Endodermal cell (in vitro differentiated cells): ENCODE data around the gene BMP6. TPM values are rescaled to one million over a fixed set of nuclear protein-coding genes. Genes with fewer than 3 reads are reported as not detected.

Experiments used
- DNase-seq: peaks from one replicate; pipeline ENCODE4 v3.0.0-alpha.2; 2017
- H3K27ac ChIP-seq: 2 replicates; pipeline ENCODE4 v1.5.1; 2013; ENCODE audit warnings: mild to moderate bottlenecking, low read depth, low read length, moderate library complexity
- H3K27me3 ChIP-seq: 2 replicates; pipeline ENCODE4 v1.6.1; 2013; ENCODE audit warnings: mild to moderate bottlenecking, low read length, moderate library complexity; ENCODE audit not compliant: insufficient read depth, control insufficient read depth, poor library complexity, severe bottlenecking
- H3K36me3 ChIP-seq: 2 replicates; pipeline ENCODE4 v1.7.0; 2013; ENCODE audit warnings: mild to moderate bottlenecking, low read length, moderate library complexity; ENCODE audit not compliant: control insufficient read depth, insufficient read depth
- H3K4me1 ChIP-seq: one replicate; pipeline ENCODE4 v1.7.0; 2013; ENCODE audit warnings: low read length; ENCODE audit not compliant: control insufficient read depth, insufficient read depth
- H3K4me3 ChIP-seq: 2 replicates; pipeline ENCODE4 v1.5.1; 2013; ENCODE audit warnings: mild to moderate bottlenecking, low read length, moderate library complexity
- H3K9ac ChIP-seq: 2 replicates; pipeline ENCODE4 v1.6.1; 2013; ENCODE audit warnings: mild to moderate bottlenecking, low read length, moderate library complexity; ENCODE audit not compliant: poor library complexity, severe bottlenecking; ENCODE audit errors: extremely low read depth
- H3K9me3 ChIP-seq: 2 replicates; pipeline ENCODE4 v1.6.1; 2013; ENCODE audit warnings: mild to moderate bottlenecking, low read length, moderate library complexity; ENCODE audit not compliant: control insufficient read depth
- H3K27ac Mint-ChIP-seq: 2 replicates; pipeline ENCODE4 v1.8.0; 2020; ENCODE audit warnings: mixed read lengths
- H3K27me3 Mint-ChIP-seq: 2 replicates; pipeline ENCODE4 v1.8.0; 2021; ENCODE audit warnings: mild to moderate bottlenecking, mixed read lengths; ENCODE audit not compliant: insufficient read depth
- H3K36me3 Mint-ChIP-seq: 2 replicates; pipeline ENCODE4 v1.8.0; 2020; ENCODE audit warnings: low read depth, mixed read lengths
- H3K4me1 Mint-ChIP-seq: 2 replicates; pipeline ENCODE4 v1.8.0; 2020; ENCODE audit warnings: mixed read lengths
- H3K4me3 Mint-ChIP-seq: 2 replicates; pipeline ENCODE4 v1.8.0; 2020; ENCODE audit warnings: mild to moderate bottlenecking, moderate library complexity, mixed read lengths
- H3K9me3 Mint-ChIP-seq: 2 replicates; pipeline ENCODE4 v1.8.0; 2020; ENCODE audit warnings: mild to moderate bottlenecking, mixed read lengths
- WGBS, 2 experiments: methylation state at CpG; one replicate each; pipeline versions ENCODE4 v1.1.5 to v1.1.7; 2013; ENCODE audit warnings: missing lambda C conversion rate in 2 of 2, mixed read lengths in 1 of 2; ENCODE audit not compliant: insufficient coverage in 1 of 2, insufficient read length in 1 of 2; 5-methylcytosine and 5-hydroxymethylcytosine counted together
- total RNA-seq, 2 donors: library from RNA; stranded (reverse); fragmentation: NEBNext Ultra II Directional in 1 of 2; extraction: Animal tissue kit (Norgen Biotek cat#: 25700) in 1 of 2; gene quantifications; 2 replicates in 1 of 2; 3 replicates in 1 of 2; pipeline ENCODE4 v1.2.1, GENCODE V29; 2021
- TF ChIP-seq, protein P1 (sequence below): fragments of 200-600 bp; sonication (generic); conservative IDR thresholded peaks from 2 replicates; pipeline ENCODE4 v1.5.0; 2021; ENCODE audit warnings: antibody characterized with exemption, mild to moderate bottlenecking

The BMP6 gene
- total RNA-seq, 2 donors from 2014 or later = 0.62 to 0.71 TPM

DNA sequence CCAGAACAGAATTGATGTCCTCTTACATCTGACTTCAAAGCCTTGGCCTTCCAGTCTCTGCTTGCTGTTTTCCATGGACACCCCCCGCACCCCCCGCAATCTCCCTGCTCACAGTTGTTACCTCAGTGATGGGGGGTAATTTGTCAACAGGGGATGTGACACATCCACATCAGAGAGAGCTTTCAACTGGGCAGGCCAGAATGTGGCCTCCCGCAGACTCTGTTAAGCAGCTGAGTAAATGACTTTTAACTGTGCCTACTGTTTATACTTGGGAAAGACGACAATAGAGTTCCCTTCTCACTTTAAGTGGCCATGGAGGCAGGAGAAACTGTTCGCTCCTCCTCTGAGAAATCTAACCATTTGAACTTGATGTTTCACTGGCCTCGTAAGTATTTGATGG, 133.7 kb downstream of the BMP6 start:
- Mint-ChIP-seq H3K9me3 (peaks cover 3% of the 10 kb centered on the region), H3K36me3 (no peaks in the 10 kb centered on the region), H3K27me3 (peaks cover 63% of the 10 kb centered on the region), H3K27ac (no peak overlapping the region), H3K4me3 (no peak overlapping the region), H3K4me1 (peaks cover 8% of the 10 kb centered on the region)
- Histone ChIP-seq H3K4me3 (no peak overlapping the region), H3K27me3 (peaks cover 29% of the 10 kb centered on the region), H3K9ac (no peak overlapping the region), H3K9me3 (no peaks in the 10 kb centered on the region), H3K27ac (no peak overlapping the region), H3K36me3 (no peaks in the 10 kb centered on the region), H3K4me1 (no peaks in the 10 kb centered on the region)
- no peak for DNase-seq
- TF ChIP-seq, protein P1, sequence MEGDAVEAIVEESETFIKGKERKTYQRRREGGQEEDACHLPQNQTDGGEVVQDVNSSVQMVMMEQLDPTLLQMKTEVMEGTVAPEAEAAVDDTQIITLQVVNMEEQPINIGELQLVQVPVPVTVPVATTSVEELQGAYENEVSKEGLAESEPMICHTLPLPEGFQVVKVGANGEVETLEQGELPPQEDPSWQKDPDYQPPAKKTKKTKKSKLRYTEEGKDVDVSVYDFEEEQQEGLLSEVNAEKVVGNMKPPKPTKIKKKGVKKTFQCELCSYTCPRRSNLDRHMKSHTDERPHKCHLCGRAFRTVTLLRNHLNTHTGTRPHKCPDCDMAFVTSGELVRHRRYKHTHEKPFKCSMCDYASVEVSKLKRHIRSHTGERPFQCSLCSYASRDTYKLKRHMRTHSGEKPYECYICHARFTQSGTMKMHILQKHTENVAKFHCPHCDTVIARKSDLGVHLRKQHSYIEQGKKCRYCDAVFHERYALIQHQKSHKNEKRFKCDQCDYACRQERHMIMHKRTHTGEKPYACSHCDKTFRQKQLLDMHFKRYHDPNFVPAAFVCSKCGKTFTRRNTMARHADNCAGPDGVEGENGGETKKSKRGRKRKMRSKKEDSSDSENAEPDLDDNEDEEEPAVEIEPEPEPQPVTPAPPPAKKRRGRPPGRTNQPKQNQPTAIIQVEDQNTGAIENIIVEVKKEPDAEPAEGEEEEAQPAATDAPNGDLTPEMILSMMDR = no peak
- 51 to 63% methylated on average over 3 to 6 of the region's 6 CpGs for WGBS, 2 experiments

DNA sequence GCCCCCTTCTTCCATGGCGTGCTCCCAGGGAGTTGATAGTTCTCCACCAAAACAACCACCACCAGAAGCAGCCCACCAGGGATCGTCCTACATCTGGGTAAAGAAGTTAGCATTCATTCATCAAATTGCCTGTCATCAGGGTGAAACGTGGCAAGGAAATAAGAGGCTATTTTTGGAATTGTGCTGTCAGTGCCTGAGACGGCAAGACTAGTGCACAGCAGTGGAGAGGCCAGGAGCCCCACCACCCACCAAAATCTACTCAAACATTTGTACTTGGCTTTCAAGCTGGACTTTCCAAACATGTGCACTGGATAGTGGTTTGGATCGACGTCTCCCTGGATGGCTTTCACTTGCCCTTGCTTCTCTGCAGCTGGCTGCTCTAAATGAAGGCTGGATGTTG, 139.9 kb downstream of the BMP6 start:
- WGBS, 2 experiments = 88 to 96% methylated on average over 4 to 6 of the region's 6 CpGs
- TF ChIP-seq, protein P1 = no peak
- H3K36me3 Mint-ChIP-seq = no peaks in the 10 kb centered on the region
- no peak overlapping the region for H3K4me3 Mint-ChIP-seq
- no peaks in the 10 kb centered on the region for H3K4me1 ChIP-seq
- peaks cover 6% of the 10 kb centered on the region for H3K4me1 Mint-ChIP-seq
- DNase-seq = no peak
- no peak overlapping the region for H3K27ac ChIP-seq
- peaks cover 78% of the 10 kb centered on the region for H3K27me3 ChIP-seq
- peaks cover 85% of the 10 kb centered on the region for H3K27me3 Mint-ChIP-seq
- H3K36me3 ChIP-seq = no peaks in the 10 kb centered on the region
- H3K9me3 Mint-ChIP-seq = no peaks in the 10 kb centered on the region
- no peak overlapping the region for H3K27ac Mint-ChIP-seq
- no peak overlapping the region for H3K9ac ChIP-seq
- H3K9me3 ChIP-seq = no peaks in the 10 kb centered on the region
- no peak overlapping the region for H3K4me3 ChIP-seq

DNA sequence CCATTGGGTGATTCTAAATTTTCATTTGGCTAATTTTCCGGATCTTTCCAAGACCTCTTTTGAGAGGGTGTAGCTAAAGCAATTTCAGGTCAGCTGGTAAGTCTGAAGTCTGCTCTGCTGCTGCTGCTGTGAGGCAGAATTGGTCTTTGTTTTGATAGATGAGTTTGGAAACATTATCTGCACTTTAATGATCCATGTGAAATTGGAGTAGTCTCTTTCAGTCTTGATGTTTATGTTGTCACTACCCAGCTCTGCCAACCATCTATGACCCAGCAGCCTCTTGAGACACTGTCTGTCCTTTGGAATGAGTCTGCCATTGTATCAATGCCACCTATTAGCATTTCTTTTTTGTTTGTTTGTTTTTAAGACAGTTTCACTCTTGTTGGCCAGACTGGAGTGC, 140.6 kb downstream of the BMP6 start:
- no peak overlapping the region for H3K27ac ChIP-seq
- no peak for DNase-seq
- Mint-ChIP-seq H3K9me3 (no peaks in the 10 kb centered on the region), H3K27me3 (peaks cover 85% of the 10 kb centered on the region), H3K4me3 (no peak overlapping the region), H3K36me3 (no peaks in the 10 kb centered on the region), H3K27ac (no peak overlapping the region), H3K4me1 (peaks cover 6% of the 10 kb centered on the region)
- no peak overlapping the region for H3K9ac ChIP-seq
- H3K4me3 ChIP-seq = no peak overlapping the region
- H3K27me3 ChIP-seq = peaks cover 78% of the 10 kb centered on the region
- TF ChIP-seq, protein P1 = no peak
- 86 to 93% methylated on average over 1 of the region's 1 CpG for WGBS, 2 experiments
- no peaks in the 10 kb centered on the region for H3K4me1 ChIP-seq
- no peaks in the 10 kb centered on the region for H3K36me3 ChIP-seq
- no peaks in the 10 kb centered on the region for H3K9me3 ChIP-seq
